HG03139 (cell line): ENCODE data around the gene KLHL30.

Experiments used
- ATAC-seq: cut with Tn5 transposase; IDR thresholded peaks from one replicate; pipeline ENCODE4 v1.9.1; 2021; ENCODE audit not compliant: unreplicated experiment

KLHL30 gene

DNA sequence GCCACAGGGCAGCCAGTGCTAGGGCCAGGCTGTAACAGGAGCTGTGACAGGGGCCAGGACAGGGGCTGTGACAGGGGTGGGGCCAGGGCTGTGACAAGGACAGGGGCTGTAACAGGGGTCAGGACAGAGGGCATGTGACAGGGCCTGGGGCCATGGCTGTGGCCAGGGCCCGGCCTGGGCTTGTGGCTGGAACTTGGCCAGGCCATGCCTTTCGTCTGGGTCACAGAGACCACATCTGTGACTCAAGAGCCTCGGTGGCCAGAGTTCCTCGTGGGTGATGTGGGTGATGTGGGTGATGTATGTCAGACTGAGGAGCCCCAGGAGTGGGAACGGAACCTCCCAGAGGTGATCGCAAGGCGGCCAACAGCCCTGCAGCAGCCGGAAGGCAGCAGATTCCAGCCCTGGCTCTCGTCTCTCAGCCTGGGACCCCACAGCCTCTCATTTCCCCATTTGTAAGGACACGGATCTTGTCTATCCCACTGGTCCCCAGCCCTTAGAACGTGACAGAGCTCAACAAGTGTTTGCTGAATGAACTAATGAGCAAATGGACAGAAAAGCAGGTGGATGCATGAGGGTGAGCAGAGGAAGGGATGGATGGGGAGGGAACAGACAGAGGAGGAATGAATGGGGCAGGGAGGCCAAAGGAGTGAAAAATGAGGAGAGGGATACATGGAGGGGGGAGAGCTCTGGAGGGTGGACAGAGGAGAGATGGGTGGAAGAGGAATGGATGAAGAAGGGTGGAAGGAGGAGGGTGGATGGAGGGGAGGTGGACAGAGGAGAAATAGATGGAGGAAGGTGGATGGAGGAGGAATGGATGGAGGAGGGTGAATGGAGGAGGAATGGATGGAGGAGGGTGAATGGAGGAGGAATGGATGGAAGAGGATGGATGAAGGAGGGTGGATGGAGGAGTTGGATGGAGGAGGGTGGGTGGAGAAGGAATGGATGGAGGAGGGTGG lies 21.0 kb upstream of the KLHL30 start:
- ATAC-seq = no peak

DNA sequence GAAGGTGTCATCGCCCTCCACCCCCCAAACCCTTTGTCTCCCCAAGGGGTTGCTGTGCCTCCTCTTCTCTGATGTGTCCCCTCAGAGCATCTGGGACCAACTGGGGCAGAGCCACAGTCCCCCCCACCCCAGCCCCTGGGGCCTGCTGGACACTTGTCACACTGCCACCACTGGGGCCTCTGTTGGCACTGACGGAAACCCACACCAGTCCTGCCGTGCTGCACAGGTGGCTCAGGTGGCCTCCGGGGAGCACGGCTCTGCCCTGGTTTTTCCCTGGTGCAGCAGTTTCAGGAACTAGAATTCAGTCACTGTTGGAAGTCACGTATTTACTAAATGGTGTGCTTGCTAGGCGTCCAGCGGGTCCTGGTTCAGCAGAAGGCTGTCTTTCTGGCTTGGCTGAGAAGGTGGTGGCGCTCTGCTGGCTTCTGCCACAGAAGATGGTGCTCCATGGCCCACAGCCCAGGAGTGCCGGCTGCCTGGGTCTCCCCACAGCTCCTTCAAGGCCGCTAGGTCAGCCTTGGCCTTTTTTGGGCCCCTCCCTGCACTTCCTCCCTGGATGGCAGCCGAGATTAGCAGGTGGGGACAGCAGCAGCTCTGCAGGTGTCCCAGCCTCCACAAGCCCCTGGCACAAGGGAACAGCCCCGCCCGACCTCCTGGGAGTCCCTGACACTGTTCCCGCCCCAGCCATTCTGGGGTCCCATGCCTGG lies 18.6 kb upstream of the KLHL30 start:
- no peak for ATAC-seq

DNA sequence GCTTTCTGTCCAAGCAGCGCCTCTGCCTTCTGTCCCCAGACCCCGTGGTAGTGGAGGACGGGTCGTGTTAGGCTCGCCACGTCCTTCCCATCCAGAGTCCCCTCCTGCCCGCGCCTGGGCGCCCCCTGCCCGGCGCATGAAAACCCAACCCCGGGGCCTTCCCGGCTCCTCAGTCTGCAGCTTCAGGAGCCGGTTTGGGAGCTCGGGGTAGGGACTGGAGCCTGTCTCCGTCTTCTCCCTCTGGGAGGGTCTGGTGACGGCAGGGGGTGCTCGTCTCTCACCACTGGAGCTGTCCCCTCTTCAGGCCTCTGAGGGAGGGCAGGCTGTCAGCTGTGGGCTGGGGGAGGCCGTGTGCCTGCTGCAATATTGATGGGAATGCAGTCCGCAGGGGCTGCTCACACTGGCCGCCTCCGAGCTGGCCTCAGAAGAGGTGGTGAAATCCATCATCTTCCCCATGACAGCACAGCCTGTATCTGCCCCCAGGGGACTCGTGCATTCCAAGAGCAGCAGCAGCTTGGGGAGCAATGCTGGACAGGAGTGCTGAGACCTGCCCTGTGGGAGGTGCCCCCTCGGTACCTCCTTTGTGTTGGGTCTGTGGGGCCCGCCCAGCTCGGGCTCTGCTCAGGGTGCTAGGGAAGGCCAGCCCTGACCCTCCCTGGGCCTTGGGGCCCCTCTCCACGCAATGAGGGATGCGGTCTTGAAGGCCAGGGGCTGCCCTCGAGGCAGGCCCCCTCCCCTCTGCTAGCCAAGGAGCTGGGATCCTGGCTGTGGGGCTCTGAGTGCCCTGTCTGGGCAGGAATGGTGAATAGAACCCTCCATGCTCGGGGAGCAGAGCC lies 17.8 kb upstream of the KLHL30 start:
- no peak for ATAC-seq

DNA sequence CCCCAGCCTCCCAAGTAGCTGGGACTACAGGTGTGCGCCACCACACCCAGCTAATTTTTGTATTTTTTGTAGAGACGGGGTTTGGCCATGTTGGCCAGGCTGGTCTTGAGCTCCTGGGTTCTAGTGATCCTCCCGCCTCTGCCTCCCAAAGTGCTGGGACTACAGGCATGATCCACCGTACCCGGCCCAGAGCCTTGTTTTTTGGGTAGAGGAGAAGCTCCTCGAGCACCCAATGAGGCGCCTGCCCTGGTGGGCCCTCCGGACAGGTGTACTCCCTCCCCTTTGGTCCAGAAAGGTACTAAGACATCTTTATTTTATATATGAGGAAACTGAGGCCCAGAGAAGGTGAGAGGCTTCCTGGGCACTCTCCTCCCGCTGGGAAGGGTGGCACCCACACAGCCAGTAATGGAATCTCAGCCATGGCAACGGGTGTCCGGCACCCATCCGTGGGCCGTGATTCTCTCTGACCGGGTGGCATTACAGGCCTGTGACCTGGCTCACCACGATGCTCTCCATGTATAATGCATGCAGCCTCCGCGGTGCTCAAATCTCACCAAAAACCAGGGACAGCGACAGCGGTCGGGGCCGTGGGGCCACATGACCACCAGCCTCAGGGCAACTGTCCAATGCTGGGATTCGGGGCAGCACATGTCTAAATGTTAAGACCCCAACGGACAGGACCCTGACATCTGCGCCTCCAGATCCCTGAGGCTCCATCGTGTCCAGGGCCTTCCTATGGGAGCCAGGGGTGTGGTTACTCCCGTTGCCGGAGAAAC lies 16.8 kb upstream of the KLHL30 start:
- no peak for ATAC-seq

DNA sequence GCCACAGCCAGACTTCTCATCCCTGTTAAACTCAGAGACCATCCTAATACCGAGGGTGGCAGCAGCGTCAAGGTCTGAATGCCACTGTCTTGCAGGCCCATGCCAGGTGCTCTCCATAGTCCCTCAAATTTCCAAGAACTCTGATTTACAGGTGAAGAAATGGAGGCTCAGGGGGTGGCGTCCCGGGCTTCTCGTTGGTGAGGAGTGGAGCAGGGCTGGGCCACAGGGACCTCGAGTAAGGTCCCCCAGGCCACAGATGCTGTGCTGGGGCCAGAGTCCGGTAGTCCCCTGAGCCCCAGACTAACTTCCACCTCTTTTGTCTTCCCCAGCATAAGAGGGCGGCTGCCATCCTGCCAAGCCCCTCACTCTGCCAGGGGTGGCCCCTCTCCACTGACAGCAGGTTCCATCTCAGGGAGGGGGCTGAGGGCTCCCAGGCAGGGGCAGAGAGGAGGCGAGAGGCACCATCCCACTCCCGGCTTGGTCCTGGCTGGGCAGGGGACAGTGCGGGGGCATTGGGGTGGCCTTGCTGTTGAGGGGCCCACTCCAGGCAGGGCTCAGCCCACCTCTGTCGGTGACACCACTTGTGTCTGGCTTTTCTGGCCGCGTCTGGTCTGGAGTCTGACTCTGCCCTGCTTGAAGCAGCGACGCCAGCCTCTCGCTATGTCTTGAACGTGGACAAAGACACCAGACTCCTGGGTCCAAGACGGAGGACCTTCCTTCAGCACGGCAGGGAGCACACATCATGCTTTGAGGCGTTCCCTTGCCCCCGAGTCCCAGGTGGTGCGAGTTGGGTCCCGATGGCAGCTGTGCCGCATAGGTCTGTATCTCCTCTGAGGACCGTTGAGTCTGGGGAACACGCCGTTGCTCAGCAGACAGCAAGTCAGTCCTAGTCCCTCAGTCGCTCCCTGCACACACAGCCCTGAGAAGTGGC lies 15.9 kb upstream of the KLHL30 start:
- no peak for ATAC-seq

DNA sequence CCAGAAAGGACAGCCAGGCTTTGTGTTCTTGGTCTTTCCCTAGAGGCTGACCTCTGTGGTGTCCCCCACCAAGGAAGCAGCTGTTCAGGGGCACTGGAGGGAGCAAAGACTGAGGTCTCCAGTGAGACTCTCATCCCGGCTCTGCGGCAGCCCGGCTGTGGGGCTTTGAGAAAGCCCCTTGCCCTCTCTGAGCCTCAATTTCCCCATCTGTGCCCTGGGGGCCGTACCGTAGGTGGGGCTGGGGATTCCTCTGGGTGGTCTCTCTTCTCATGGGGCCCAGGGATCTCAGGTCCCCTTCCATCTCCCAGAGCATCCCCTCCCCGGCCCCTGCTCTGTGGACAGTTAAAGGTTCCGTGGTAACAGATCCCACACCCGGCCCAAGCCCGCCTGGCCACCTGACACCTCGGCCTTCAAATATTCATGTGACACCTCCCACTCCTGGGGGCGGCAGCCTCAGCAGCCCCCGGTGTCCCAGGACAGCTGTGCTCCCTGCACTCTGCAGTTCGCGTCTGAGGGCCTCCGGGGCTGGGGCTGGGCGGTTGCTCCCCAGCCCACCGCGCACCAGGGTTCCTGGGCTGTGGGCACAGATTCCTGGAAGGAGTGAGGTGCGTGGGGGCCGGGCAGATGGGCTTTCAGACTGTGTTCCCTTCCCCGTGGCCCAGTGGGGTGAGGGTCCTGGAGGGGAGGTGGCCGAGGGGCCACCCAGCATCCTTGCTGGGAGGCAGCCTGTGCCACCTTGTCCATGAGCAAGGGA lies 15.1 kb upstream of the KLHL30 start:
- ATAC-seq = no peak

DNA sequence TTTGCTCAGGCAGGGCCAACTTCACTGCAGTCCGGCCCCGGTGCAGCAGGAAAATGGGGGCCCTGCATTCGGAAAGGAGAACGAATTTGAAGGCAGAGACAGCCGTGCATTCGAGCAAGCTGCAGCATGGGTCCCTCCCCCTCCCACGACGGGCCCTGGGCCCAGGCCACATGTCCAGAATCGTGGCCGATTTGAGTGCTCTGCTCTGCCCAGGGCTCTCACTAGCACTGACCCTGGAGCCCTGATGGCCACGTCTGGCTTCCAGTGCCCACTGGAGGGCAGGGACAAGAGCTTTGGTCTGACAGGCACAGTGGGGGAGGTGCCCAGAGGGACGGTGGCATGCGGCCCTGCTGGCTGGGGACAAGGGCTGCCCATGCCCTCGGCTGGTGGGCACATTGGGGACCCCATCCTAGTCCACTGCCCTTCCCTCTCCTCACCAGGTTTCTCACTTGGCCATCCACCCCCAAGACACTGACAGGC lies 14.4 kb upstream of the KLHL30 start:
- ATAC-seq = no peak

DNA sequence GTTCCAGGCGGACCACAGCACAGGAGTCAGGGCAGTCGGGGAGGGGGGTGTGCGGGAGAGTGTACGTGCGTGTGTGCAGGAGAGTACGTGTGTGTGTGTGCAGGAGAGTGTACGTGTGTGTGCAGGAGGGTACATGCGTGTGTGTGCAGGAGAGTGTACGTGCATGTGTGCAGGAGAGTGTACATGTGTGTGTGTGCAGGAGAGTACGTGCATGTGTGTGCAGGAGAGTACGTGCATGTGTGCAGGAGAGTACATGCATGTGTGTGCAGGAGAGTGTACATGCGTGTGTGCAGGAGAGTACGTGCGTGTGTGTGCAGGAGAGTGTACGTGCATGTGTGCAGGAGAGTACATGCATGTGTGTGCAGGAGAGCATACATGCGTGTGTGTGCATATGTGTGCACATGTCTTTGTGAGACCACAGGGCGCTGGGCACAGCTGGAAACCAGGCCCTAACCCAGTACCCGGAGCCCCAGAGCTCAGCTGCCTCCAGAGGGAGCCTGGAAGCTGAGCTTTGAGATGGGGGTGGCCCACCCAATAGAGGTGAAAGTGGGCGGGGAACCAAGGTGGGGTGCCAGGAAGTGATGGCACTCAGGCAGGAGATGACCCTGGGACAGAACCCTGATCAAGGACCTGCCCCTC lies 13.9 kb upstream of the KLHL30 start:
- no peak for ATAC-seq

DNA sequence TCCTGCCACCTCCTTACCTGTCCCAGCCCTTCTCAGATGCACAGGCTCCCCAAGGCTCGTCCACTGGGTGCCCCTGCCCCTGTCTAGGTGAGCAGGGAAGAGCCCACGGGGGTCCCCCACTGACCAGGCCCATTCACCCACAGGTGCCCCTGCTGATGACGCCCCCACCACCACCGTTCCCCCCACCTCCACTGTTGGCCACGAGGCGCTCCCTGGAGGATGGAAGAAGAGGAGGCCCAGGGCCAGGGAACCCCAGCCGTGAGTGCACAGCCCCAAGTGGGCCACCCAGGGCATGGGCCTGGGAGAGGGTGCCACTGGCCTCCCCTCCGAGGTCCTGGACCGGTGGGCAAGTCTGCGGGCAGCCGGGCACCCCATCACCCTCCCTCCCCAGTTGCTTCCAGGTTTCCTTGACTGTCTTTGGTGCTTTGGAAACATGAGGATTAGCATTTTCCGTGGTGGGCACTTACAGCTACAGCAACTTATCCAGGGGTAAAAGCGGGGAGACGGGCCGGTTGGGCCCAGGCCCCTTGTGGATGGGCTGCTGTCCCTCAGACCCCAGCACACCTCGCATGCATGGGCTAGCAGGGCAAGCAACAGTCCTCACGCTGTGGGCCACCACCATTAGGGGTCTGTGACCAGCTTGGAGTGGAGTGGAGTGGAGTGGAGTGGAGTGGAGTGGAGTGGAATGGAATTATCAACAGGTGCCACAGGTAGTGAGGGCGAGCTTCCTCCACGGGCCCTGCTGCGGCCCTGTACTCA lies 13.2 kb upstream of the KLHL30 start:
- ATAC-seq = no peak

DNA sequence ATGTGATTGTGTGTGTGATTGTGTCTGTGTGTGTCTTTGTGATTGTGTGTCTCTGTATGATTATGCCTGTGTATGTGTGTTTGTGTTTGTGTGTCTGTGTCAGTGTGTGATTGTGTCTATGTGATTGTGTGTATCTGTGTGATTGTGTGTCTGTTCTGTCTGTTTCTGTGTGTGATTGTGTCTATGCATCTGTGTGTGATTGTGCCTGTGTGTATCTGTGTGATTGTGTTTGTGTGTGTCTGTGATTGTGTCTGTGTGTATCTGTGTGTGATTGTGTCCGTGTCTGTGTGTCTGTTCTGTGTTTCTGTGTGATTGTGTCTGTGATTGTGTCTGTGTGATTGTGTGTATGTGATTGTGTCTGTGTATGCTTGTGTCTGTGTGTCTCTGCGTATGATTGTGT lies 12.1 kb upstream of the KLHL30 start:
- no peak for ATAC-seq

DNA sequence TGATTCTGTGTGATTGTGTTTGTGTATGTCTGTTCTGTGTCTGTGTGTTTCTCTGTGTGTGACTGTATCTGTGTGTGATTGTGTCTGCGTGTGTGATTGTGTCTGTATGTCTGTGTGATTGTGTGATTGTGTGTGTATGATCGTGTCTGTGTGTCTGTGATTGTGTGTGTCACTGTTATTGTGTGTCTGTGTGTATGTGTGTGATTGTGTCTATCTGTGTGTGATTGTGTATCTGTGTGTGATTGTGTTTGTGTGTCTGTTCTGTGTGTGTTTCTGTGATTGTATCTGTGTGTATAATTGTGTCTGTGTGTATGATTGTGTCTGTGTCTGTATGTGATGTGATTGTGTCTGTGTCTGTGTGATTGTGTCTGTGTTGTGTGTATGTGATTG lies 11.7 kb upstream of the KLHL30 start:
- no peak for ATAC-seq

DNA sequence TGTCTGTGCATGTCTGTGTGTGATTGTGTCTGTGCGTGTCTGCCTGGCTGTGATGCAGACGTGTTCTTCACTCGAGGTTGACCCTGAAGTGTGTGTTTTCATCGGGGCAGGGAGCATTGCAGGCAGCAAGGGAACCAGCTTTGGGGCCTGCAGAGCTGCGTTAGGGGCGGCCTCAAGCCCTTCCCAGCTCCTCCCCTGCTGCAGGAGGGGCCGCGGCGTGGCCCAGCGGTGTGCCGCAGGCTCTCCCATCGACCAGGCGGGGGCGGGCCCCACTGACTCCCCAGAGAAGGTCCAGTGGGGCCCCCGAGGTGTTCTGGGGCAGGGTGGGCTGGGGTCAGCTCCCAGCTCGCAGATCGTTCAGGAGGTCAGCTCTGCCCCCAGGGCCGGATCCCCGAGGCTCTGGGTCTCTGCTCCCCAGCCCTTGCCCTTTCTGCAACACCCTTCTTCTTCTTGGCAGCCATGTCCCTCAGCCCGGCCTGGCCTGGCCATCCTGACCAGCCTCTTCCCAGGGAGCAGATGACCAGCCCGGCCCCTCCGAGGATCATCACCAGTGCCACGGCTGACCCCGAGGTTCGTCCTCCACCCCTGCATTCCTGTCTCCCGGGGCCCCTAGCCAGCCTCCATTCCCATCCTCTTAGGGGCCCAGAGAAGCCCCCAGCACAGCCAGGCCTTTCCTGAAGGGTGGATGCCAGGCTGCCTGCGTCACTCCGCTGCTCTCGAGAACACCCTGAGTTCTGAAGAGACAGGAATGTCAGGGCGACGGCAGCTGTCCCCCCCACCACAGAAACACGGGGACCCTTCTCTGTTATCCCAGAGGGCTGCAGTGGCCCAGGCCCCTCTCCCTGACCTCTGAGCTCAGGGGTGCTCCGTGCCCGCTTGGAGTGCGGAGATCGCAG lies 11.1 kb upstream of the KLHL30 start:
- ATAC-seq = no peak

DNA sequence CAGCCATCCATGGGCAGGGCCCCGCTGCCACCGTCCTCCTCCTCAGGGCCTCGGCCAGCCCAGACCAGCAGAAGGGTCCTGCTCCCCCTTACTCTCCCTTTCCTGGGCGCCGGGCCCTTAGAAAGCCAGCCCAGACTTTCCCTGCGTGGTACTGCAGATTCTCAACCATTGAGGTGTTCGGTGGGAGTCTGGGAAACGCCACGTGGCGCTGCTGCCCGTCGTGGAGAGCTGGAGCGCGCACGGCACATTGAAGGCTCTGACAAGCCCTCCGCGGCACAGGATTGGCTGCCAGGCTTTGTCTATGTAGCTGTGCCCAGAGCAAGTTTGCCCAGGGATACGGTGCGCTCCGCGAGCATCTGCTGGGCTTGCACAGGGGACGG lies 10.4 kb upstream of the KLHL30 start:
- ATAC-seq = no peak

DNA sequence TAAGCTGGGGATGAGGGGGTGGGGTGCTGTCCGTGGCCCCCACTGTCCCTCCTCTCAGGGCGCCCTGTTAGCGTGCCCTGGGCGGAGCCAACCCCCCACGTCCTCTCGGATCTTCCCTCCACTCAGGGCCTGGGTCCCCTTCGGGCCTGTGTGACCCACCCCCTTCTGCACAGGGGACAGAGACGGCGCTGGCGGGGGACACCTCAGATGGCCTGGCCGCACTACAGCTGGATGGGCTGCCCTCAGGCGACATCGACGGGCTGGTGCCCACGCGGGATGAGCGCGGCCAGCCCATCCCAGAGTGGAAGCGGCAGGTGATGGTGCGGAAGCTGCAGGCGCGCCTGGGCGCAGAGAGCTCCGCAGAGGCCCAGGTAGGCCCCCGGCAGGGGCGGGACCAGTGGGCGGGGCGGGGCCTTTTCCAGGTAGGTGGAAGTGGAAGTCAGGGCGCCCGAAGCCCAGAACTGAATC lies 9.9 kb upstream of the KLHL30 start:
- no peak for ATAC-seq

DNA sequence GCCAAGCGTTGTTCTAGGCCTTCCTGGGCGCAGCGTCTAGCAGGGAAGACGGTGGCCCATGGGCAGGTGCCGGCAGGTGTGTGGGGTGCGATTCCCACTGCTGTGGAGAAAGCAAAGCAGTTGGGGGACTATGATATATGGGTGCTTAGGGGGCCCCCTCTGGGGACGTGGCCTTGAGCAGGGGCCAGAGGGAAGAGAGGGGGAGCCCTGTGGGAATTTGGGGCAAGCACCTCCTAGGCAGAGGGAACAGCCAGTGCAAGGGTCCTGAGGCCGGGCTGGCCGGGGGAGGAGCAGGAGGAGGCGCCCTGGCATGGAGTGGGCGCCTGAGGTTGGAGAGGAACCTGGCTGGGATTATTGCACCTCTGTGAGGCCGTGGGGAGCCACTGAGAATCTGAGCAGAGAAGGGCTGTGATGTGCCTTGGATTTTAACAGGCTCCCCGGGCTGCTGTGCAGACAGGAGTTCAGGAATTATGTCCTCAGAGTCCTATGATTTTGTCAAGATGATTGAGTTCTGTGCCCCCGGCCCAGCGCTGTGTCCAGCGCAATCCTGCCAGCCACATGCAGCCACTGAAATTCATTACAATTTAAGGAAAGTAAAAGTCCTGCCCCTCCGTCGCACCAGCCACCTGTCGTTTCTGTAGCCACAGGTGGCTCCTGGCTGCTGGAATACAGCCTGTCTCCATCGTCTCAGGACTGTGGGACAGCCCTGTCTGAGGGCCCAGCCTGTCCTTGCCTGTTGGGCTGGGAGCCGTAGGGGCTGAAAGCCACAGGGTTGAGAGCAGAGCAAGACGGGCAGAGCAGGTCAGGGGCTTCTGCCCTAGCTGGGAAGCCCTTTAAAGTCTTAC lies 9.1 kb upstream of the KLHL30 start:
- ATAC-seq = no peak
